SK-N-MC (cell line): ENCODE data around the gene TAF11L12.
"Not testable (repeated sequence)": the region's sequence is repeated elsewhere in the genome, so short reads cannot be mapped to it uniquely, and the experiment has no call there.

Experiments used
- EZH2 ChIP-seq: fragments of 200-600 bp; sonication (generic); IDR thresholded peaks from one replicate; pipeline ENCODE4 v1.6.1; 2017; ENCODE audit warnings: antibody characterized with exemption
- POLR2AphosphoS5 ChIP-seq: IDR thresholded peaks from 2 replicates; pipeline ENCODE4 v1.6.1; 2012; ENCODE audit warnings: mild to moderate bottlenecking, low read depth, low read length, borderline replicate concordance

GRCh38 chr5:17655201-17655759 lies 45.1 kb downstream of the TAF11L12 start:
- not testable (repeated sequence) for TF ChIP-seq EZH2, POLR2AphosphoS5
